Parathyroid adenoma (tissue), 2 donors: ENCODE results near the gene ARHGAP9.
"Not testable (repeated sequence)": the region's sequence is repeated elsewhere in the genome, so short reads cannot be mapped to it uniquely, and the experiment has no call there.

ENCODE experiments used
- H2AFZ ChIP-seq: fragments of 300-600 bp; sonication (generic); one replicate; pipeline ENCODE4 v1.7.0; 2017; ENCODE audit warnings: antibody characterized with exemption, mild to moderate bottlenecking
- H3K27ac ChIP-seq: fragments of 300-600 bp; sonication (generic); one replicate; pipeline ENCODE4 v1.7.0; 2017
- H3K27me3 ChIP-seq: fragments of 300-600 bp; sonication (generic); one replicate; pipeline ENCODE4 v1.7.0; 2017; ENCODE audit warnings: low read length; ENCODE audit not compliant: control insufficient read depth, insufficient read depth
- H3K36me3 ChIP-seq: fragments of 300-600 bp; sonication (generic); one replicate; pipeline ENCODE4 v1.7.0; 2017; ENCODE audit warnings: low read length; ENCODE audit not compliant: control insufficient read depth, insufficient read depth
- H3K4me1 ChIP-seq: fragments of 300-600 bp; sonication (generic); one replicate; pipeline ENCODE4 v1.7.0; 2017; ENCODE audit warnings: control low read depth
- H3K4me2 ChIP-seq: fragments of 300-600 bp; sonication (generic); one replicate; pipeline ENCODE4 v1.7.0; 2017; ENCODE audit warnings: low read length
- H3K4me3 ChIP-seq: fragments of 300-600 bp; sonication (generic); one replicate; pipeline ENCODE4 v1.7.0; 2017; ENCODE audit warnings: low read depth, low read length
- H3K79me2 ChIP-seq: fragments of 300-600 bp; sonication (generic); one replicate; pipeline ENCODE4 v1.7.0; 2017; ENCODE audit warnings: control low read depth
- H3K9ac ChIP-seq: fragments of 300-600 bp; sonication (generic); one replicate; pipeline ENCODE4 v1.7.0; 2017; ENCODE audit warnings: mild to moderate bottlenecking
- H3K9me3 ChIP-seq: fragments of 300-600 bp; sonication (generic); one replicate; pipeline ENCODE4 v1.7.0; 2017; ENCODE audit warnings: low read length; ENCODE audit not compliant: control insufficient read depth
- CTCF ChIP-seq: fragments of 300-600 bp; sonication (generic); IDR thresholded peaks from one replicate; pipeline ENCODE4 v1.7.0; 2017; ENCODE audit warnings: antibody characterized with exemption, mild to moderate bottlenecking
- donor health status: primary hyperparathyroidism.

The ARHGAP9 gene

DNA sequence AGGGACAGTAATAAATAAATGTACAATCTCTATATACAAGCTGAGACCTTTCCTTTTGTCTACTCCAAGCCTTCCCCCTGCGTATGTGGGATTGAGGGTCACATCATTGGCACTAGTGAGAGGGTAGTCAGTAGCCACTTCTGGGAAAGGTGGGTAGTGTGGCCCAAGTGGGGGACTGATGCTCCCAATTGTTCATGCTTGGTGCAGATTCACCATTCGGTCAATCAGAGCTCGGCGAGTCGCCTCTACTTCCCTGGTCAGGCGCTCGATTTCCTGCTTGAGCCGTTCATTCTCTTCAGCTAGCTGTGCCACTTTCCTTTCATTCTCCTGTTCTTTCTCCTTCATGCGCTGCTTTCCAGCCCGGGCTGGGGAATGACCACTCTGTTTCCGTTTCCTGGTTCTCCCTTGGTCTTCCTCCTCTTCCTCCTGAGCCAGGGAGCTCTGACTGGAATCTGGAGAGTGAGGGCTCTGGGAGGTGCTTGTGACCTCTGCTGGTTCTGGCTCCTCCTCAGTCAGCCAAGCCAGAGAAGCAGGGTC, 37.0 kb upstream of the ARHGAP9 start:
- H2AFZ ChIP-seq: no peak overlapping the region
- H3K4me1 ChIP-seq: peaks cover 20% of the 10 kb centered on the region
- H3K4me3 ChIP-seq: no peak overlapping the region
- no peaks in the 10 kb centered on the region for H3K9me3 ChIP-seq
- peaks cover 19% of the 10 kb centered on the region for H3K79me2 ChIP-seq
- H3K27me3 ChIP-seq: no peaks in the 10 kb centered on the region
- peak overlapping the region; percentile 2 for H3K27ac ChIP-seq
- no peak for TF ChIP-seq CTCF
- no peaks in the 10 kb centered on the region for H3K36me3 ChIP-seq
- no peak overlapping the region for H3K4me2 ChIP-seq
- no peak overlapping the region for H3K9ac ChIP-seq

DNA sequence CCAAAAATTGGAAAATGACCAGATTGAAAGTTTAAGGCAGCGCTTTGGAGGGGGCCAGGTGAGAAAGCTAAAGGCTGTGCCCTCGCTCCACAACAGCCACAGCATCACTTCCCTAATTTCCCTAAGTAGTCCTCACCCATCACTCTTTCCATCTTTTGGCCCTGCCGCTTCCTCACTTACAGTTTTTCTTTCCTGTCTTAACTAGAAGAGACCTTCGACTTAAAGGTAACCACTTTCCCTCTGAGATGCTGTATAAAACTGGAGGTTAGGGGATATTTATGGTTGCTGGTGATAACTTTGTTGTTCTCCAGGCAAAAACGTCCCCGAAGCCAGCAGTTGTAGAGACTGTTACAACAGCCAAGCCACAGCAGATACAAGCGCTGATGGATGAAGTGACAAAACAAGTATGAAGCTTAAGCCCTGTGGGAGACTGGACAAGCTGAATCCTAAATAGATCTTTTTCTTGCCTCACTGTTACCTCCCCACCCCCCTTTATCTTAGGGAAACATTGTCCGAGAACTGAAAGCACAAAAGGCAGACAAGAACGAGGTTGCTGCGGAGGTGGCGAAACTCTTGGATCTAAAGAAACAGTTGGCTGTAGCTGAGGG, 36.4 kb upstream of the ARHGAP9 start:
- Histone ChIP-seq H3K9ac (no peak overlapping the region), H3K4me2 (no peak overlapping the region), H3K9me3 (no peaks in the 10 kb centered on the region), H3K27ac (no peak overlapping the region), H3K27me3 (no peaks in the 10 kb centered on the region), H2AFZ (no peak overlapping the region), H3K4me3 (no peak overlapping the region), H3K36me3 (no peaks in the 10 kb centered on the region), H3K4me1 (peaks cover 14% of the 10 kb centered on the region), H3K79me2 (peaks cover 19% of the 10 kb centered on the region)
- no peak for TF ChIP-seq CTCF

- Histone ChIP-seq H3K27me3 (no peaks in the 10 kb centered on the region), H2AFZ (no peak overlapping the region), H3K9ac (no peak overlapping the region), H3K4me2 (no peak overlapping the region), H3K27ac (no peak overlapping the region), H3K9me3 (no peaks in the 10 kb centered on the region), H3K4me1 (peaks cover 12% of the 10 kb centered on the region), H3K79me2 (peaks cover 19% of the 10 kb centered on the region), H3K4me3 (no peak overlapping the region), H3K36me3 (no peaks in the 10 kb centered on the region)
- no peak for TF ChIP-seq CTCF
Measured at GRCh38 chr12:57515408-57515933, 35.8 kb upstream of the ARHGAP9 start.

- Histone ChIP-seq H2AFZ (no peak overlapping the region), H3K36me3 (no peaks in the 10 kb centered on the region), H3K27ac (no peak overlapping the region), H3K9me3 (no peaks in the 10 kb centered on the region), H3K4me2 (no peak overlapping the region), H3K27me3 (no peaks in the 10 kb centered on the region), H3K4me3 (no peak overlapping the region), H3K9ac (no peak overlapping the region), H3K4me1 (peaks cover 12% of the 10 kb centered on the region), H3K79me2 (peaks cover 18% of the 10 kb centered on the region)
- no peak for TF ChIP-seq CTCF
Measured at GRCh38 chr12:57514720-57515407, 35.2 kb upstream of the ARHGAP9 start.

GRCh38 chr12:57514246-57514645, 34.6 kb upstream of the ARHGAP9 start:
- not testable (repeated sequence) for H3K9ac ChIP-seq, H3K9me3 ChIP-seq, H3K4me2 ChIP-seq, H3K4me3 ChIP-seq, H3K27me3 ChIP-seq, H3K36me3 ChIP-seq, H3K27ac ChIP-seq, H2AFZ ChIP-seq
- Histone ChIP-seq H3K79me2 (peaks cover 12% of the 10 kb centered on the region), H3K4me1 (peaks cover 12% of the 10 kb centered on the region)

- not testable (repeated sequence) for H3K4me1 ChIP-seq, H3K36me3 ChIP-seq, H3K4me2 ChIP-seq, H3K9me3 ChIP-seq, H3K9ac ChIP-seq, H2AFZ ChIP-seq, H3K79me2 ChIP-seq, H3K27ac ChIP-seq, H3K4me3 ChIP-seq, H3K27me3 ChIP-seq
Measured at GRCh38 chr12:57513677-57514076, 34.0 kb upstream of the ARHGAP9 start.
